GM06990 (cell line): ENCODE data around the gene IKBIP.

Source experiments
- DNase-seq: peaks from one replicate; pipeline ENCODE4 v3.0.0-alpha.2; 2011; ENCODE audit not compliant: insufficient read length; ENCODE audit errors: extremely low read depth
- H3K27me3 ChIP-seq: replicated peaks from 2 replicates; pipeline ENCODE4 v1.6.0; 2011; ENCODE audit warnings: low read length; ENCODE audit not compliant: control insufficient read depth, insufficient read depth
- H3K36me3 ChIP-seq: 2 replicates; pipeline ENCODE4 v1.5.1; 2011; ENCODE audit warnings: low read length; ENCODE audit not compliant: control insufficient read depth, insufficient read depth
- H3K4me3 ChIP-seq: replicated peaks from 2 replicates; pipeline ENCODE4 v1.5.1; 2011; ENCODE audit warnings: low read depth, mild to moderate bottlenecking, control low read depth, low read length
- TF ChIP-seq, protein P1 (sequence below): IDR thresholded peaks from 2 replicates; pipeline ENCODE4 v1.5.1; 2011; ENCODE audit warnings: low read length, control low read depth, mild to moderate bottlenecking, inconsistent platforms; ENCODE audit not compliant: insufficient read depth, poor library complexity, severe bottlenecking

The IKBIP gene

DNA sequence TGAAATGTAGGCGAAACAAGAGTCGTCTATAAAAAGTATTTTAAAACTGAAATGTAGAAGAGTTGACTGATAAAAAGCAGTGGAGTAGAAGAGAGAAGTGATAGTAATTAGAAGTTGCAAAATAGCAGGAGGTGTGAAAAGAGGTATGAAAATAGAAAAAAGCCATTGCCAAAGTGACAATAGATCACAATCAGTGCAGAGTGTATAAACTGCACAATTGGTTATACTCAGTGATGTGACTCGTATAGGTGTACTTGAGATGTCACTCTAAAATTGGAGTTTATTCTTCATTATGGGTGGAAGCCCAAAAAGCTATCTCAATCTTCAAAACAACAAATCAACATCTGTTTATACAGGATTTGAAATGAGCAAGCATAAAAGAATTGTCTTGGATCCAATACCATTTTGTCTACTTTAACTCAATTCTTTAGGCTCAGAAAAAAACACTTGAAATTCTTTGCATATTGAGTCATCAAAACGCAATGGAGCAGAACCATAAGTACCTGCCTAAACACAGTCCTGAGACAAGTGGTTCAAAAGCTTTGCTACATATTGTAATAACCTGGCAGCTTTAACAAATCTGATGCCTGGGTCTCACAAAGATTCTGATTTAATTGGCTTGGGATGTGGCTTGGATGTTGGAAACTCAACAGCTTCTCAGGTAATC, 8.8 kb downstream of the IKBIP start:
- H3K27me3 ChIP-seq, result no peaks in the 10 kb centered on the region
- TF ChIP-seq, protein P1, sequence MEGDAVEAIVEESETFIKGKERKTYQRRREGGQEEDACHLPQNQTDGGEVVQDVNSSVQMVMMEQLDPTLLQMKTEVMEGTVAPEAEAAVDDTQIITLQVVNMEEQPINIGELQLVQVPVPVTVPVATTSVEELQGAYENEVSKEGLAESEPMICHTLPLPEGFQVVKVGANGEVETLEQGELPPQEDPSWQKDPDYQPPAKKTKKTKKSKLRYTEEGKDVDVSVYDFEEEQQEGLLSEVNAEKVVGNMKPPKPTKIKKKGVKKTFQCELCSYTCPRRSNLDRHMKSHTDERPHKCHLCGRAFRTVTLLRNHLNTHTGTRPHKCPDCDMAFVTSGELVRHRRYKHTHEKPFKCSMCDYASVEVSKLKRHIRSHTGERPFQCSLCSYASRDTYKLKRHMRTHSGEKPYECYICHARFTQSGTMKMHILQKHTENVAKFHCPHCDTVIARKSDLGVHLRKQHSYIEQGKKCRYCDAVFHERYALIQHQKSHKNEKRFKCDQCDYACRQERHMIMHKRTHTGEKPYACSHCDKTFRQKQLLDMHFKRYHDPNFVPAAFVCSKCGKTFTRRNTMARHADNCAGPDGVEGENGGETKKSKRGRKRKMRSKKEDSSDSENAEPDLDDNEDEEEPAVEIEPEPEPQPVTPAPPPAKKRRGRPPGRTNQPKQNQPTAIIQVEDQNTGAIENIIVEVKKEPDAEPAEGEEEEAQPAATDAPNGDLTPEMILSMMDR, result no peak
- H3K36me3 ChIP-seq, result peaks cover 2% of the 10 kb centered on the region; the same call in 1 of the 2 replicates
- peak; percentile 37 for DNase-seq
- H3K4me3 ChIP-seq, result no peak overlapping the region

DNA sequence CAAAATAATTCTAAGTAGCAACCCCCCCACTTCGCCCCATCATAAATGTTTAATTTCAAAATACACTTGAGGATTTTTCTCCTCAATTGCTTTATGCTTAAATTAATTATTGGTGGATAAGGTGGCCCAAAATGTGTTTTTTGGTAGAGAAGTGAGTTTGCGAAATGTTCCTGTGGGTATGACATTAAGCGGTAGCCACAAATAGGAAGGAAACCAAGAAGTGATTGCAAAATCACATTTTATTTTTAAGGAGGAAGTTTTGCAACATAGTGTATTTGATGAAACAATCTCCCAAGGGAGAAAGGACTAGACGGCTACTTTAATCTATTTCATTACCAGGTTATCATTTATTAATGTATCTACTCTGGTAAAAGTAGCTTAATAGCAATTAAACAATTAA, 25.6 kb downstream of the IKBIP start:
- H3K27me3 ChIP-seq, result no peaks in the 10 kb centered on the region
- H3K4me3 ChIP-seq, result no peak overlapping the region
- DNase-seq, result no peak
- TF ChIP-seq, protein P1, result no peak
- no peaks in the 10 kb centered on the region; the same call in 1 of the 2 replicates for H3K36me3 ChIP-seq

DNA sequence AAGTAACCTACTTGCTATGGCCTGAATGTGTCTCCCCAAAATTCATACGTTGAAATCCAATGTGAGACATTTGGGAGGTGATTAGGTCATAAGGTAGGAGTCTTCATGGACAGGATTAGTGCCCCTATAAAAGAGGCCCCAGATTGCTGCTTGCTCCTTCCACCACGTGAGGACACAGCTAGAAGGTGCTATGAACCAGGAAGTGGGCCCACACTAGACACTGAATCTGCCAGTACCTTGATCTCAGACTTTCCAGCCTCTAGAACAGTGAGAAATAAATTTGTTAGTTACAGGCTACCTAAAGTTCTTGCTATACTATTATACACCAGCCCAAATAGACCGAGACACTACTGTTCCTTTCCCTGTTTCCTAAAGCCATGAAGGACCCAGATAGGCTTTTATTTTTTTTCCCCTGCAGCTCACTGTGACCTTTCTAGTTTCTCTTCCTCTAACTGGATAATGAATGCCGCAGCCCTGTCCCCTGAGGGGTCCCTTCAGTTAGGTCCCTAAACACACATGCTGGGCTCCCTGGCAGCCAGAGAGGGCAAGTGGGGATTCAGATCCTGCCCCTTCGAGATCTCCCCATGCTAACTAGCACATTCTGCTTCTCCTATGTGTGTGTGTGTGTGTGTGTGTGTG, 31.8 kb downstream of the IKBIP start:
- Histone ChIP-seq H3K27me3 (no peaks in the 10 kb centered on the region), H3K4me3 (no peak overlapping the region), H3K36me3 (no peaks in the 10 kb centered on the region; the same call in 1 of the 2 replicates)
- peak; percentile 57 for DNase-seq
- TF ChIP-seq, protein P1, result no peak

DNA sequence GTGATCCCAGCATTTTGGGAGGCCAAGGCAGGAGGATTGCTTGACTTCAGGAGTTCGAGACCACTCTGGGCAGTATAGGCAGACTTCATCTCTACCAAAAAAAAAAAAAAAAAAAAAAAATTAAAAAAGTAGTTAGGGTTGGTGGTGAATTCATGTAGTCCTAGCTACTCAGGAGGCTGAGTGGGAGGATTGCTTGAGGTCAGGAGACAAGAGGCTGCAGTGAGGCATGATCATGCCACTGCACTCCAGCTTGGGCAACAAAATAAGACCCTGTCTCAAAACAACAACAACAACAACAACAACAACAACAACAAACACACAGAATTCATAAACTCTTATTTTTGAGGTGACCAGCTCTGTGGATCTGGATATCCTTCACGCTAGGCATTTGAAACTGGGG, 34.0 kb downstream of the IKBIP start:
- no peaks in the 10 kb centered on the region for H3K36me3 ChIP-seq
- no peaks in the 10 kb centered on the region for H3K27me3 ChIP-seq
- TF ChIP-seq, protein P1, result no peak
- no peak for DNase-seq
- no peak overlapping the region for H3K4me3 ChIP-seq

DNA sequence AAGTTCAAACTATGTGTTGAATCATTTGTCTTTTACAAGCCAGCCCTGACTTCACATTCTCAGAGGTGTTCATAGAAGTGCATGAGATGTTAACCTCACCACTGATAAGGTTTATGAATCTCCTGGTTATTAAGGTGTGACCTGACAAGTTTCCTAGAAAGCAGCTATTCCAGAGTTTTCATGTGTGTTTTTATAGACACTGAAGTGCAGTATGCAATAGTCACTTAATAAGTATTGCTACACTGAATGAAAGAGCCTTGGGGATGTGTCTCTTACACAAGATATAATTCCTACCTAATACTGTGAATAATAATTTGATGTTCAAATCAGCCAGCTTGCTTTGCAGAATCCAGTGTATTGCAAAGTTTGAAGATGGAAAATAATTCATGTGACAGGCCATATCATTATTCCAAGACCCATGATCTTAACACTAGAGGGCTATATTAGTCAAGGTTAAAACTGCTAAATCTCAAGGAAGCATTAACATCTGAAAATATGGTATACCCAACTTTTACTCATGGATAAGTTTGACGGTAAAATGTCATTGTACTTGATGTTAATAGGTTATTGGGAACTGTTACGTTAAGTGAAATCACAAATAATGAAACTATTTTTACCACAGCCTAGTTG, 38.1 kb downstream of the IKBIP start:
- DNase-seq, result no peak
- Histone ChIP-seq H3K27me3 (no peaks in the 10 kb centered on the region), H3K4me3 (no peak overlapping the region), H3K36me3 (peaks cover 10% of the 10 kb centered on the region)
- TF ChIP-seq, protein P1, result no peak
